Frontal cortex (tissue), 4 donors: Measurements from ENCODE around the gene HCRT. TPM values are rescaled to one million over a fixed set of nuclear protein-coding genes. Genes with fewer than 3 reads are reported as not detected.

Experiments
- DNase-seq, 2 donors: peaks; one replicate each; pipeline ENCODE4 v3.0.0; 2012; ENCODE audit warnings: low spot score in 2 of 2
- FAIRE-seq: peaks from 2 replicates; lab custom pipeline; 2012; peaks lifted over from hg19 to GRCh38; lab: Jason Lieb, UNC
- total RNA-seq: library from RNA; depleted of rRNA; stranded (reverse); fragments of >200 nt; gene quantifications from one replicate; pipeline ENCODE4 v1.2.3, GENCODE V29; 2014
- donor health status: control.
- donor health status: control.
- donor health status: control.

Gene HCRT
- total RNA-seq, 1 donor from 2014 or later = 0.41 TPM

DNA sequence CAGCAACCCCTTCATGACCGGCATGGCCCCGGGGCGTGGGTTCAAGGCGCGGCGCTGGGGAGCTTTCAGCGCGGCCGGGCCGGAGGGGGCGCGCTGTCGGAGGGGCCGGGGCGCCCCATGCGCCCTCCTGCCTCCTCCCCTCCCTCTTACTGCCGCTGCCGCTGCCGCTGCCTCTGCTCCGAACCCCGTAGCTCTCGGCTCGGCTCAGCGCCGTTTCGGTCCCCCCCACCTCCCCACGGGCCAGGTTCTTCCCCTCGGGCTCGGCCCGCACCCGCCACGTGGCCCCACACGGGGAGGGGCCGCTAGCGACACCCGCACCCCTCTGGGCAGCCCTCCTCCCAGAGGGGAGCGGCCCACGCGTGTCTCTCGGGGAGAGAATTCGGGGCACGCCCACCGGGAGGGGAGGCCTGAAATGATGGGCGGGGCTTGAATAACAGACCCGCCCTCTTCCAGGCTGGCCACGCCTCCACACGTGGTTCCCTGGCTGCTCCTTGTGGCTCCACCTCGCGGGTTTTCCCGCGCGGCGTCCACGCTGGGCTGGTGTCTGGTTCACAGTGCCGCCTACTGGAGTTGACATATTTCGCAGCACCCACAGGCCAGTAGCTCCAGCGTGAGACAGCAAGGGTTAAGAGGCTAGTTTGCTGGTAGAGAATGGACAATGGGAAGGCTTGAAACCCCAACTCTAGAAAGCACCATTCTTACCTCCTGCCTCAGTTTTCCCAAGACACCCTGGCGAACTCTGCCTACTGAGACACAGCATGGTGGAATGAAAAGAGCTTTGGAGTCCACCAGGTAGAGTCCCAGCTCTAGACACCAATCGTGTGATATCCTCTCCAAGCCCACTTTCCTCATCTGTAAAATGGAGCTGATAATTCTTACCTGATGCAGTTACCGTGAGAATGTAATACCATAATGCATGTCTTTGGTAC is 4.1 kb downstream of the HCRT start, which contains the start of gene KCNH4:
KCNH4 (minus strand) TSS at position 221 of the 929 bp plus-strand sequence; CDS start at position 24, 197 bp downstream.
- no peak for FAIRE-seq

DNA sequence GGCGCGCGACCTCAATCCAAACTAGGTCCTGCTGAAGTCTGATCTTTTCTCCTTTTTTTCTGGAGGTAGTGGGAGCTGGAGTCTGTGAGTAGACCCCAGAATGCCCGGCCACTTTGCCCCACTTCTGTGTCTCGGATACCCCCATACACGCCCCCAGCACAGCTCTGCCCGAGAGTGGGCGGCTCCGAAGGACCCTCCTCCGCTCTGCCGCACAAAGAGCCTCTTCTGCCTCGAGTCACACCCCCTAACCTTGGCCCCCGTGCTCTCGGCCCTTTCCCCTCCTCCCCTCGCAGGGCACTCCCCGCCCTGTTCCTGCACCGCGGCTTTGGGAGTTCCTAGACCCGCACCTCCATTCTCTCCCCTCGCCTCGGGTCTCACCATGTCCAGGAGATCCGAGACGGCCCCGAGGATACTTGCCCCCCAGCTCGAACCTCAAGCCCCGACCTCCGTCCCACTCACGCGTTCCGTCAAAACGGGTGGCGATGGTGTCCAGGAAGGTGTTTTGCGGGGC is 4.8 kb downstream of the HCRT start:
- no peak for FAIRE-seq
- no peak for DNase-seq

More for the DNA sequence above, 4.1 kb downstream of the HCRT start, which contains the start of gene KCNH4:
- peak; percentile 84 to 96 for DNase-seq

DNA sequence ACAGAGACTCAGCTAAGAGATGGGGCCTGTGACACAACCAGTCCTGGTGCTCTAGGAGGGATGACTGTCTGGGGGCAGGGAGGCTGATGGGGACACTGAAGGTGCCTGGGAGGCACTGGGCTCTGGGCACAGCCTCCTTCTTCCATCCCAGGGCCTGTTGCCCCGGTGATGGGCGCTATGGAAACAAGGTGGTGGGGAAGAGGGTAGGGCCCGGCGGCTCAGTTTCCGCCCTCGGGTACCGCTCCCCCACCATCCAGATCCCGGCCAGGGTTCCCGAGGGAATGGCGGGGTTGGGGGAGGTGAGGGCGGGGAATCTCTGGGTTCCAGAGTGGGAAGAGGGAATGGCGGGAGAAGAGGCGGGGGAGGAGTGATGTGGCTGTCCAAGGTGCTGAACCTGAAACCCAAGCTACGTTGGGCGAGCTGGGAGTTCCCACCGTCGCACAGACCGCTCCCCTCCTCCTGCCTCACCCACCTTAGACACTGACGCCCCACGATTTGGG is 5.3 kb downstream of the HCRT start:
- peak; percentile 63 to 71 for DNase-seq
- FAIRE-seq = no peak

DNA sequence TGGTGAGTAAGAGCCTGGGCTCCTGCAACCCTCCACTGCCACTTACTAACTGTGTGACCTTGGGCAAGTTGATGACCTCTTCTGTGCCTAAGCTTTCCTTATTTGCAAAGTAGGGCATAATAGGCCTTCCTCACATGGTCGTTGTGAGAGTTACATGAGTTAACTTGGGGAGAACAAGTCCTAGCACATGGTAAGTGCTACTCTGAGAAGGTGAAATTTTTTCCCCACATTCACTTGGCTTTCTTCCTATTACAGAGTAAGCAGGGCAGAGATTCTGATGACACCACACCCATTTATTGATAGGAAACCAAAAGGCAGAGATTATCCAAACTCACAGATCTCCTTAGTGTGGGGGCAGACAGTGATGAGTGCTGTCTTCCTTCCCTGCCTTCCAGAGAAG is 5.9 kb downstream of the HCRT start:
- DNase-seq (no peak), FAIRE-seq (no peak)

DNA sequence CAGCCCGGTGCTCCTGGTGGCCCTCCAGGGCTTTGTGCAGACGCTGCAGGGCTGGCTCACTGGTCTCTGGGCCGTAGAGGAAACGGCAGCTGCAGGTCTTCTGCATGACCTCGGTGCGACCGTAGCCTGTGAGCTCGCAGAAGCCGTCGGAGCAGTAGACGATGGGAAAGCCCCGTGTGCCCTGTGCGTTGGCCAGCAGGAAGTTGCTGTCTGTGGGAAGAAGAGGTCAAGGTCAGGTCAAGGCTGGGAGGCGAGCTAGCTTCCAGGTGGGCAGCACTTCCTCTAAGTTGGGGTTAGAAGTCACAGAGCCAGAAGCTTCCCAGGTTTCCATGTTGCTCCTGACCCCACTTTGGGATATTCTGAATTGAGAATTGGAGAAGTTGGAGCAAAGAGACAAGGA is 6.4 kb downstream of the HCRT start:
- no peak for FAIRE-seq
- DNase-seq = no peak

DNA sequence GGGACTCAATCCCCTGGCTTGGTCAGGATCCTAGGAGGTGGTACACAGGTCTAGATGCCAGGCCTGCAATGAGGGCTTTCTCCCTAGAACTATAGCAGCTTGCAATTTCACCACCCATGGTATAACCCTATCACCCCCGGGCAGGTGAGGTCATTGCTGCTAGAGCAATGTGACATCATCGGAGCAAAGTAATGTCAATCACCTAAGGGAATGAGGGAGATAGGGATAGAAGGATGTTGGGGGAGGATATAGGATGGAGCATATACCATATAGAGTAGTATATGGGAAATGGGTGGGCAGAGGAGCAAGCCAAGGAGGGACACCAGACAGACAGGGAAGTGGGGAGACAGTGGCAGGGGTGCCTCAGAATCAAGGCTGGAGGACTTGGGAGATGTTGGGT is 7.6 kb downstream of the HCRT start:
- no peak for FAIRE-seq
- DNase-seq = no peak

DNA sequence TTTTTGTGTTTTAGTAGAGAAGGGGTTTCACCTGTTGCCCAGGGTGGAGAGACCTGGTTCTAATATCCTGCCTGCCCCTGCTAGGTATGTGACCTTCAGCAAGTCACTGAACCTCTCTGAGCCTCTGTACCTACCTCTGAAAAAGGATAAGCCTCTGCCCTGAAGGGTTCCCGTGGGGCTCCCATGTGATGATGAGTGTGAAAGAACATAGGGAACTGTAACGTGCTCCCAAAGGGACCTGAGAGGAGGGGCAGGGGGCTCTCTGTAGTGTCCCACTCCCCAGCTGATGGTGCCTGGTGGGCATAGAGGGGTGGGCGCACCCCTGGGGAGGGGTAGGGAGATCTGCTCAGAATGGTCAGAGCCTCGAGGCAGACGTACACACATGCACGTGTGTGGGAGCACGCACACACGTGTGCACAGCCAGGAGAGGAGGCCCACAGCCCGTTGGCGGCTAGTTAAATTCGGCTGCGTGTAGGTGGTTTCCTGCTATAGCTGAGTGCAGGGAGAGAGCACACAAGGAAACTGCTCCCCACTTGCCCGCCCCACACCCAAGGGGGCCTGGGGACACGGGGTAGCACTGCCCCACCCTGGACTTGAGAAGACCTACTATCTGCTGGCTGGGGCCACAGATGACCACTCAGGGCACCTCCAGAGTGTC is 11.0 kb downstream of the HCRT start:
- DNase-seq = no peak
- FAIRE-seq = no peak

DNA sequence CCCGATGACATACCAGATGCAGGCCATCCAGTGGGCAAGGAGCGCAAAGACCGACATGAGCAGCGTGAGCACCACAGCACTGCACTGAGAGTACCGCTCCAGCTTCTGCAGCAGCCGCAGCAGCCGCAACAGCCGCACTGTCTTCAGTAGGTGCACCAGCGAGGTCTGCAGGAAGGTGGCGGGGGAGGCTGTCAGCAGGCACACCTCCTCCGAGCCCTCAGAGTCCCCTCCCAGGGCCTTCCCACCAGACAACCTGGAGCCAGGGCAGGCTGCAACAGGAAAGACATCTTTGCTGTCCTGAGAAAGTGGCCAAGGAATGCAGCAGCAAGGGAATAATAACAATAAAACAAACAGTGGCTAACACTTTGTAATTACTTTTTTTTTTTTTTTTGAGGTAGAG is 13.4 kb downstream of the HCRT start:
- no peak for DNase-seq
- FAIRE-seq = no peak

DNA sequence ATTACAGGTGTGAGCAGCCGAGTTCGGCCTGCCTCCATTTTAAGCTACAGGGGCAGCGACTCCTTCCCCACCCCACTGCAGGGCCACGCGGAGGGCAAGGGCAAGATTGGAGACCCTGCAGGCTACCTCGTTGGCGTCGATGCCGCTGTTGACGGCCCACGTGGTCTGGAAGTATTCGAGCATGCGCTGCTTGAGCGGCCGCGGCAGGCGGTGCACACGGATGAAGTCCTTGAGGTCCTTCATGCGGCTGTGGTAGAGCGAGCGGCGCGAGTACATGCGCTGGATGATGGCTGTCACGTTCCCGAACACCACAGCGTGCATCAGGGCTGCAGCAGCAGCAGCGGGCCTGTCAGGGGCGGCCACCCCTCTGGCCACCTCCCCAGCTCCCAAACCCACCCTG is 15.9 kb downstream of the HCRT start:
- FAIRE-seq = no peak

DNA sequence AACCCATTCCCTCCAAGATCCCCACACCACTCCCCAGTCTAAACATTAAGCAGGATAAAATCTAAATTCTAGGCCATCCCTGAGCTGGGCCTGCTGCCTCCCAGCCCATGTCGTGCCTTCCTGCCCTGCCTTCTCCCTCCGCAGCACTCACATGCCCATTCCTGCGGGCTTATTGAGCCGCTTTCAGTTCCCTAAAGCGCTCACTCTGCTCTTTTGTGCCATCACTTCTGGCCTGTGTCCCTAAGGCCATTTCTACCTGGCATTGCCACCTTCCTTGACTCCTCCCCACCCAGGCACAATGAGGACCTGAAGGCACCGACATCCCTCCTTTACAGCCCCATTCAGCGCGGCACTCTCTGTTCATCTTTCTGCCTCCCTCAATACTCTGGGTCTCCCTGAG is 17.4 kb downstream of the HCRT start:
- FAIRE-seq = no peak
- DNase-seq = no peak

More for the DNA sequence above, 15.9 kb downstream of the HCRT start:
- no peak for DNase-seq

DNA sequence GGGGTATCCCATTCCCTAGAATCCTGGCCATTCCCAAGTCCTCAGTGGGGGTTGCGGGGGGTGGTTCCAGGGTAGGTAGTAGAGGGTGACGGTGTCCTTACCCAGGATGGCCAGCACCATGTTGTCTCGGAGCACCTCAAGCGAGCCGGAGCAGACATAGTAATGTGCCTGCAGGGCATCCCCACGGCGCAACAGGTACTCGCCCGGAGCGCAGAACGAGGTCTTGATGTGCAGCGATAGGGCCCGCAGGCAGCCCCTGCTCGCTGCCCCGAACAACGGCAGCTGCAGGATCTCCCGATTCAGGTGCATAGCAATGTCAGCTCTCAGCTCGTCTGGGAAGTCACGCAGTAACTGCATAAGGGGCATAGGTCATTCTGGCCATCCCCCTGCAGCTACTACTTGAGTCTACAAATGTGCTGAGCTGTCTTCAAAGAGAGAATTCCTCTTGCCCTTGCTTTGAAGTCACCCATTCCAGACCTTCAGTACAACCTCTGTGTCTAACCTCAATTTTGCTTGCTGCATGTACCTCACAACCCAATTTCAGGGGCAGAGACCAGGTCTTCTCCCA is 19.0 kb downstream of the HCRT start:
- DNase-seq (no peak), FAIRE-seq (no peak)

DNA sequence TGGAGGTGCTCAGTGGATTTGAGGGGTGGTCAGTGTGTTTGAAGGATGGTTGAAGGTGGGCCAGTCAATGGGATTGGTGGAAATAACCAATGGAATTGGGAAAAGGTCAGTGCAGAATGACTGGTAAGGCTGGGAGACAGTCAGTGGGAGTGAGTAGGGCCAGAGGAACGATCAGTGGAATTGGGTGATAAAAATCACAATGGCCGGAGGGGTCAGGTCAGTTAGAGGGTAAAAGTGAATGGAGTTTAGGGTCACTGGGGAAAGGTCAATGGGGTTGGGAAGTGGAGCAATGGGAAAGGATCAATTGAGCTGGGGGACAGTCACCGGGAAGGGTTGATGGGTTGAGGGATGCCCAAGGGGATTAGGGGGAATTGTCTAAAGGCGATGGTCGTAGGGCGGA is 19.5 kb downstream of the HCRT start:
- DNase-seq (no peak), FAIRE-seq (no peak)

DNA sequence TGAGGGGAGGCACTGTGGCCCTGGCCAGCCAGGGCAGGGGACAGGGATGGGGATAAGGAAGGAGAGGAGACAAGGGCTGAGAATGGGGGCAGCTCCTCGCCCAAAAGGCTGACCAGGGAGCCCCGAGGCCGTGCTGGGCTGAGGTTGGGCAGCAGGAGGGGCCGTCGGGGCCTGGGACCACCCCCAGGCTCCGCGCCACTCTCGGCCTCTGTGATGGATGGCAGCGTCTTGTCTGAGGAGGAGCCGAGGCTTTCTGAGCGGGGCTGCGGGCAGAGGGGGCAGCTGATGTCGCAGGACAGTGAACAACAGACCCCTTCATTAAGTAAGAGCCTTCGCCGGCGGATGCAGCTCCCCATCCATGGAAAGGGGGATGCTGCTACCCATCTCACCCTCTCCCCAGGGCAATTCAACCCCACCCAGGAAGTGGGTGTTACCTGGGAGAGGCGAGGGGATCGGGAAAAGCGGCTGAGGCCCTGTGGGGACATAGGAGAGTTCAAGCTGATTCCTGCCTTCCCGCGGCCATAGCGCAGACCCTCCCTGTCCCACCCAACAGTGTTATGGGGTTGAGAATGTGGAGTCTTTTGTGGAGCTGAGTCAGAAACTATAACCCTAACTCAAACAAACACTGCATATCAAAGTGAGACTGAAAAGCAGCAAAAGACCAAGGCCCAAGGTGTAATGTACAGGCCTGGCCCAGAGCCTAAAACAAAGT is 21.4 kb downstream of the HCRT start:
- FAIRE-seq = no peak
- no peak for DNase-seq

DNA sequence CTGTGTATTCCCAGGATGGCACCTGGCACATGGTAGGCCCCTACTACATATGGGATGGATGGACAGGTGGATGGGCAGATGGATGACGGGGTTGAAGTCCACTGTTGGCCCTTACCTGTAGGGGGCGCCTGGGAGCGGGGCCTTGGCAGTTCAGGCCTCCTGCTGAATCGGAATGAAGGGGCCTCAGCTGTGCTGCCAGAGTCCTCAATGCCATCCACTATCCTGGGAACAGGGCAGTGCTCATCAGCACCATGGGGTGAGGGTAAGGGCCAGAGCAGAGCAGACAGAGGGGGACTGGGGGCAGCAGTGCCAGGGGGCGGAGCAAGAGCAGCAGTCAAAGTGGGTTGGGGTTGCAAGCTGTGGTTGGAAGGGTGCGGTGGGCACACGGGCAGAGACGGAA is 22.1 kb downstream of the HCRT start:
- FAIRE-seq = no peak
- DNase-seq = no peak

DNA sequence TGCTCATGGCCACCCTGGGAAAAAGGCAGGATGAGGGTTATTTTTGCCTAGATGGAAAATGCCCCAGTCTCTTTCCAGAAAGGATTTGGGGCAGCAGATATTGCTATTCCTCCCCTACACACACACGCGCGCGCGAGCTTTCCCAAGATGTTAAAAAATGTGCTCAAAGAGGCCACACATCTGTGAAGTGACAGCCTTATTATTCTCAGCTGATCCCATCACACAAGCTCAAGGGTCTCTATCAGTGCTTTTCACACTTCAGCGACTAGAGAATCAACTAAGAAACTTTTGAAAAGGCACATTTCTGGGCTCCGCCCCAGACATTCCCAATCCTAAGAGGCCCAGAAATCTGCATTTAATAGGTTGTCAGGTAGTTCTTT is 24.7 kb downstream of the HCRT start:
- no peak for FAIRE-seq

DNA sequence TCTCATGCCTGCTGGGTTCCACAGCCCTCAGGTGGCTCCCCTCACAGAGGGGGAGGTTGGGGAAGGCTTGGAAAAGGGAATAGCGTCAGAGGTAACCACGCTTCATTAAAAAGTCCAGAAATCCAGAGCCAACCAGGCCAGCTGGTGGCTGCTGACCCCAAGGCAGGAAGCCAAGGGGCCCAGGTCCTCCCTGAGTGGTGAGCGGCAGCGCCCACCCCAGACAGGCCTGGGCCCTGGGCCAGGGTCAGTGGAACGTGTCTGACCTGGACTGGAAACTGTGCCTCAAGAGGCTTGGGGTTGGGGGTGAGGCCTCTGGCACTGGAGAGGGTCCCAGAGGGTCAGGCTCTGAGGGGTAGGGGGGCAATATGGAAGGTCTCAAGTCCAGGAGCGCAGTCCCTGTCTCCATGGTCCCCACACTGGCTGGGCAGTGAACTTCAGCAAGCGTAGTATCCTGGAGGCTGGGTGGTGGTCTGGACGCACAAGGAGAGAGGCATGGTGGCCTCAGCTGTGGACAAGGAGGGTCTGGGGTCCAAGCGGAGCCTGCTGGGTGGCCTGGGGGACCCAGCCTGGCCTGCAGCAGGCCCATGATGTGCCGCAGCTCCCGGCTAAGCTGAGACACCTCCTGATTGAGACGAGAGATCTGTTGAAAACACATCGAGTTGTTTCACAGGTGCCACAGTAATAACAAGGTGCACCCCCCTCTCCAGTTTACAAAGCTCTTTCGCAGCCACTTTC is 25.3 kb downstream of the HCRT start:
- DNase-seq (no peak), FAIRE-seq (no peak)

More for the DNA sequence above, 24.7 kb downstream of the HCRT start:
- no peak for DNase-seq

DNA sequence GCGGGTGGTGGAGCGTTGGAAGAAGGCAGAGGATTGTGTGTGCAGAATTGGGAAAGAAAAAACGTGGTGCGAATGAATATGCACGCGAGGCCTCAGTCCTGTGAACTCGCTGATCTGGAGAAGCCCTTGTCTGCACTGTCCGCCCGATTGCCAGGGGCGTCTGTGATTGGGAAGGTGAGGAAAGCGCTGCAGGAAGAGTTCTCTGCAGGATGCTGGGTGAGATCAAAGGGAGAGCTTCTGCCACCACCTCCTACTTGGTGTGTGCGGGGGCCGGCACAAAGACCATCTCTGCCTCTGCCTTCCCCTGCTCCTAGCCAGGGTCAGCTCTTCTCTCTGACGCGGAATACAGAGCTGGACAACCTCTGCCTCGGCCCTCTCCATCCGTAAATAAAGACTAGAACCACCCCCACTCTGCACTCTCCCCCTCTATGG is 29.6 kb downstream of the HCRT start:
- FAIRE-seq (no peak), DNase-seq (no peak)

DNA sequence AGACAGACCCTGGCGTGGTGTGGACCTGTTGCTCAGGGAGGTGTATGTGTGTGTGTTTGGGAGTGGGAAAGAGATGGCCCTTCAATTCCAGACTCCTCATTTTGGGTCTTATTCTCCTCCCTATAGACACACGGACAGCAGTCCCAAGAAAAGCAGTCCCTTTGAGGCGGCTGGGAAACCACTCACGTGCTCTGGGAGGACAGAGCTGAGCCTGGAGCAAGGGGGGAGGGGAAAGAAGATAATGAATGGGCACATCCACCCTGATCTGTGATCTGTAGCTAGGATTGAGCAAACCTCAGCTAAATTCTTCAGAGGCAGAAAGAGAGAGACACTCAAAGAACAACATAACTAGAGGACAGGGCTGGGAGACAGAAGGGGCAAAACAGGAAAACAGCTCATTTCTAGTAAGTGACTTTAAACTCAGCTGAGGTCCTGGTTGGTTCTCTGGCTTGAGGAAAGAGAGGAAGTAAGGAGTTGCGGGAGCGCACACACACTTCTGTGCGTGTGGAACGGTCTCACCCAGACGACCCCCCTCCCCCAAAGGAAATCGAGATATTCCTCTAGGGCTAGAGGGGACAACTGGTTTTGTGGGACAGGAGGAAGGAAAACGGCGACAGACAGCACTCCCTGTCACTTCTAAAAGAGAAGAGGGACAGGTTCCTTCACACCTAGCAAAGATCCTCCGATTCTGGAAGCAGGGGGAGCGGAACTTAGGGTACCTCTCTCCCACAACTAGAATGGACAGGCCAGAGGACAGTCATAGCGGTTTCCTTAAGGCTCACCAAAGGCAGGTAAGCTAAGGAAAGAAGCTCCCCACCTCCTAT is 31.1 kb downstream of the HCRT start:
- FAIRE-seq (no peak), DNase-seq (no peak)
